Measurements from ENCODE around the gene HSPH1. TPM values are rescaled to one million over a fixed set of nuclear protein-coding genes. Genes with fewer than 3 reads are reported as not detected.

Gene HSPH1
- total RNA-seq, 1 donor from 2014 or later, result 94.9 TPM

GRCh38 chr13:31119966-31120700, 41.6 kb downstream of the HSPH1 start:
- Histone ChIP-seq H3K9ac (no peak overlapping the region), H3K27ac (no peak overlapping the region), H3K27me3 (no peaks in the 10 kb centered on the region), H3K36me3 (no peaks in the 10 kb centered on the region), H3K9me3 (ENCODE audit: low read depth) (no peaks in the 10 kb centered on the region), H3K79me2 (ENCODE audit: low read depth) (no peaks in the 10 kb centered on the region), H2AFZ (replicated peaks) (no peak overlapping the region), H3K4me3 (no peak overlapping the region), H3F3A (ENCODE audit: low read depth) (no peaks in the 10 kb centered on the region), H3K4me1 (no peaks in the 10 kb centered on the region), H3K4me2 (no peak overlapping the region), H4K20me1 (ENCODE audit: low read depth) (no peaks in the 10 kb centered on the region)
- H3K36me3 Mint-ChIP-seq, result no peaks in the 10 kb centered on the region
- peaks cover 19% of the 10 kb centered on the region for H3K4me1 Mint-ChIP-seq
- no peak overlapping the region for H3K27ac Mint-ChIP-seq
- peaks cover 3% of the 10 kb centered on the region for H3K27me3 Mint-ChIP-seq (ENCODE audit: insufficient read depth, low read depth)
- TF ChIP-seq CTCF (IDR thresholded peaks at IDR 0.05) (no peak), EZH2 (IDR thresholded peaks at IDR 0.05) (no peak), EZH2phosphoT487 (IDR thresholded peaks at IDR 0.05) (no peak)
- DNase-seq (ENCODE audit: low spot score), result no peak
- H3K9me3 Mint-ChIP-seq, result no peaks in the 10 kb centered on the region
- H3K4me3 Mint-ChIP-seq, result no peak overlapping the region

- Histone ChIP-seq H3K9ac (no peak overlapping the region), H3K4me3 (no peak overlapping the region), H2AFZ (replicated peaks) (no peak overlapping the region), H3K36me3 (no peaks in the 10 kb centered on the region), H3F3A (ENCODE audit: low read depth) (no peaks in the 10 kb centered on the region), H4K20me1 (ENCODE audit: low read depth) (no peaks in the 10 kb centered on the region), H3K27me3 (no peaks in the 10 kb centered on the region), H3K4me2 (no peak overlapping the region), H3K79me2 (ENCODE audit: low read depth) (no peaks in the 10 kb centered on the region), H3K9me3 (ENCODE audit: low read depth) (no peaks in the 10 kb centered on the region), H3K4me1 (no peaks in the 10 kb centered on the region), H3K27ac (no peak overlapping the region)
- no peak for DNase-seq (ENCODE audit: low spot score)
- Mint-ChIP-seq H3K9me3 (no peaks in the 10 kb centered on the region), H3K4me3 (no peak overlapping the region), H3K27me3 (ENCODE audit: insufficient read depth, low read depth) (peaks cover 4% of the 10 kb centered on the region), H3K27ac (no peak overlapping the region), H3K36me3 (no peaks in the 10 kb centered on the region), H3K4me1 (peaks cover 16% of the 10 kb centered on the region)
- TF ChIP-seq CTCF (IDR thresholded peaks at IDR 0.05), result no peak
- TF ChIP-seq EZH2 (IDR thresholded peaks at IDR 0.05), result no peak
- no peak for TF ChIP-seq EZH2phosphoT487 (IDR thresholded peaks at IDR 0.05)
Measured at GRCh38 chr13:31119526-31119925, 42.2 kb downstream of the HSPH1 start.

GRCh38 chr13:31116224-31116623, 45.5 kb downstream of the HSPH1 start:
- Histone ChIP-seq H3K4me1 (no peaks in the 10 kb centered on the region), H3K27me3 (no peaks in the 10 kb centered on the region), H3K79me2 (ENCODE audit: low read depth) (no peaks in the 10 kb centered on the region), H3F3A (ENCODE audit: low read depth) (no peaks in the 10 kb centered on the region), H3K27ac (no peak overlapping the region), H4K20me1 (ENCODE audit: low read depth) (no peaks in the 10 kb centered on the region), H3K9ac (no peak overlapping the region), H3K9me3 (ENCODE audit: low read depth) (no peaks in the 10 kb centered on the region), H2AFZ (replicated peaks) (no peak overlapping the region), H3K4me3 (no peak overlapping the region), H3K4me2 (no peak overlapping the region), H3K36me3 (no peaks in the 10 kb centered on the region)
- H3K9me3 Mint-ChIP-seq, result no peaks in the 10 kb centered on the region
- no peaks in the 10 kb centered on the region for H3K36me3 Mint-ChIP-seq
- no peak for TF ChIP-seq EZH2phosphoT487 (IDR thresholded peaks at IDR 0.05)
- TF ChIP-seq CTCF (IDR thresholded peaks at IDR 0.05), result no peak
- no peak for TF ChIP-seq EZH2 (IDR thresholded peaks at IDR 0.05)
- peaks cover 9% of the 10 kb centered on the region for H3K4me1 Mint-ChIP-seq
- H3K27ac Mint-ChIP-seq, result no peak overlapping the region
- H3K4me3 Mint-ChIP-seq, result no peak overlapping the region
- no peak for DNase-seq (ENCODE audit: low spot score)
- H3K27me3 Mint-ChIP-seq (ENCODE audit: insufficient read depth, low read depth), result peaks cover 4% of the 10 kb centered on the region

Measured in neural progenitor cell (in vitro differentiated cells).